GM18951 (cell line): ENCODE measurements around the gene COL24A1.

ENCODE experiments used
- POLR2A ChIP-seq: IDR thresholded peaks from 4 replicates; pipeline ENCODE4 v1.6.1; 2011; ENCODE audit warnings: mild to moderate bottlenecking; ENCODE audit not compliant: insufficient read length, insufficient read depth; ENCODE audit errors: extremely low read depth
- in situ Hi-C: fragments of 300-500 bp; cut with MboI; formaldehyde crosslinking; loops from one replicate; pipeline ENCODE4 v1.12.0; 2022; ENCODE audit warnings: low sequenced_read_pairs, mixed read lengths, inconsistent platforms; ENCODE audit not compliant: unreplicated experiment

The COL24A1 gene

GRCh38 chr1:86069757-86070145 is 86.8 kb downstream of the COL24A1 start:
- no peak for TF ChIP-seq POLR2A
- in situ Hi-C loops = no loop called here

DNA sequence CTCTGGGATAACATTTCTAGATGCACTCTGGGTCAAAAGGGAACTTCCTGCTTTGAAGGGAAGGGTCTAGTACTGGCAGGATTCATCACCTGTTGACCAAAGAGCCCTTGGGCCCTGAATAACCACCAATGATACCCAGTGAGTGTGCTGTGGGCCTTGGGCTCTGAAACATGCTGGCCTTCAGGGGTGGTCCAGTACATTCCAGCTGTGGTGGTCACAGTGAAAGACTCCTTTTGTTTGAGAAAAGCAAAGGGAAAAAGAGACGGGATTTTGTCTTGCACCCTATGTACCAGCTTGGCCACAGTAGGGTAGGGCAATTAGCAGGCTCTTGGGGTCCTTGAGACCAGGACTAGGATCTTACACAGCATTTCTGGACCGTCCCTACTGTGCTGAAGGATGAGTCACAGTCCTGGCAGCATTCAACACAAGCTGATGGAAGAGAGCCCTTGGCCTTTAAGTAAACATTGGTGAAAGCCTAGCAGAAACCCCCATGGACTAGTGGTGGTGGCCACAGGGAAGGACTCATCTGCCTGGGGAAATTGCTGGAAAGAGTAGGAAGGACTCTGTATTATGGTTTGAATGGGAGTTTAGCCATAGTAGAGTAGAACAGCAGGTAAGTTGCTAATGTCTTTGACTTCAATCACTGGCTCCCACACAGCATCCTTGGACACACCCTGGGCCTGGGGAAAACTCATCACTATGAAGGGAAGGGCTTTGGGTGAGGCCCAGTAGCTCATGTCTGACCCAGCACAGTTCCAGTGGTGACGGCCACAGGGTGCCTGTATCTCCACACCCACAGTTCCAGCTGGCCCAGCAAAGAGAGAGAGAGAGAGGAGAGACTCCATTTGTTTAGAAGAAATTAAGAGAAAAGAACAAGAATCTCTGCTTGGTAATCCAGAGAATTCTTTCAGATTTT is 87.5 kb downstream of the COL24A1 start:
- in situ Hi-C loops = no loop called here
- no peak for TF ChIP-seq POLR2A

DNA sequence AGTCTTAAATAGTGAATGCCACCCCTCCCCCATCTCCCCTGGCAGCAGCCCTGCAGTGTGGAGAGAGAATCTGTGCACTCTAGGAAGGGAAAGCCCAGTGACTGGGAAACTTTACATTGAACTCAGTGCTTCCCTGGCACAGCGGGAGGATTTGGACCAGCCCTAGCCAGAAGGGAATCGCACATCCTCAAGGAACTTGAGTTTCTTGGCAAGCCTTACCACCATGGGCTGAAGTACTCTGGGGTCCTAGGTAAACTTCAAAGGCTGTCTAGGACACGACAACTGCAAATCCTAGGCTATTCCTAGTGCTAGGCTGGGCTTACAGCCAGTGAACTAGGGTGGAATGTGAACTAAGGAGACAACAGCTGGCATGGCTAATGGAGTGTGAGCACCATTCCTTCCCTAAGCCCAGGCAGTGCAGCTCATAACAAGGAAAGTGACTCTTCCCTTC is 88.3 kb downstream of the COL24A1 start:
- TF ChIP-seq POLR2A = no peak
- in situ Hi-C loops = no loop called here

DNA sequence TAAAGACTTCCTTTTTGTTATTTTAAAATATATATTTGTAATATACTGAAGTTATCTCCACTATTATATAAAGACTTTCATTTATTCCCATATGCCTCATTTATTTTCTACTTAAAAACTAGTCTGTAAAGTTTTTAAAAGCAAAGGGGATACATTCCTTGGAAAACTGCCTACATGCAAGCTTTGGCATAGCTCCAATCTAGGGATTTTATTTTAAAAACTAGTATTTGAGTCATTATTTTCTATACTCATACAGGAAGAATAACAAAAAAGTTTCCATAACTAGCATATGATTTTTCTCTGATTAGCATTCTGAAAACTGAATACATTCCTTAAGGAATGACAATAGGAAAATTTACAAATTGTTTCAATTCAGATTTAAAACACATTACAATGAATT is 88.9 kb downstream of the COL24A1 start:
- in situ Hi-C loops = no loop called here
- TF ChIP-seq POLR2A = no peak

DNA sequence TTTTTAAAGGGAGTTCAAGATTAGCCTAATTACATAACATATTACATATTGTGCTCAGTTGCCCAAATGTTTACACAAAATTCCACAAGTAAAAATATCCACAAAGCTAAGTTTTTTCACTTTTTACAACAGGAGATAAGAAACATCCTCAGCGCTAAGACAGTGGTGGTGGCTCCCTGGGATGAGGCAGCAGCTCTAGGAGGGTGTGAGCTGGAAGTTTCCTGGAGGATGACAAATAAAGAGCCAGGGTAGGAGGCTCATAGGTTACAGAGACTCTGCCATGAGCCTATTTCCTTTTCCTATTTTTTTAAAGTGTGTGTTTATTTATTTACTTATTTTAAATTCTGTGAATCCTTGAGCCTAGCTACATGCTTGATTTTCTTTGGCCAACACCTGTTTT is 91.7 kb downstream of the COL24A1 start:
- in situ Hi-C loops = no loop called here
- no peak for TF ChIP-seq POLR2A

GRCh38 chr1:86063721-86064120 is 92.9 kb downstream of the COL24A1 start:
- no peak for TF ChIP-seq POLR2A
- in situ Hi-C loops = no loop called here

GRCh38 chr1:86062453-86062852 is 94.1 kb downstream of the COL24A1 start:
- in situ Hi-C loops = no loop called here
- no peak for TF ChIP-seq POLR2A

- in situ Hi-C loops = no loop called here
- TF ChIP-seq POLR2A = no peak
Observed at GRCh38 chr1:86061551-86061990, 95.0 kb downstream of the COL24A1 start.

DNA sequence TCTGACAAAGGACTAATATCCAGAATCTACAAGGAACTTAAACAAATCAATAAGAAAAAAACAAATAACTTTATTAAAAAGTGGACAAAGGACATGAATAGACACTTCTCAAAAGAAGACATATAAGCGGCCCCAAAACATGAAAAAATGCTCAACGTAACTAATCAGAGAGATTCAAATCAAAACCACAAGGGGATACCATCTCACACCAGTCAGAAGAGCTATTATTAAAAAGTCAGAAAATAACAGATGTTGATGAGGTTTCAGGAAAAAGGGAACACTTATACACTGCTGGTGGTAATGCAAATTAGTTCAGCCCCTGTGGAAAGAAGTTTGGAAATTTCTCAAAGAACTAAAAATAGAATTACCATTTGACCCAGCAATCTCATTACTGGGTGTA is 102.2 kb downstream of the COL24A1 start:
- in situ Hi-C loops = no loop called here

GRCh38 chr1:86052948-86053698 is 103.4 kb downstream of the COL24A1 start:
- in situ Hi-C loops = no loop called here
- TF ChIP-seq POLR2A = no peak

More for the DNA sequence above, 102.2 kb downstream of the COL24A1 start:
- no peak for TF ChIP-seq POLR2A

DNA sequence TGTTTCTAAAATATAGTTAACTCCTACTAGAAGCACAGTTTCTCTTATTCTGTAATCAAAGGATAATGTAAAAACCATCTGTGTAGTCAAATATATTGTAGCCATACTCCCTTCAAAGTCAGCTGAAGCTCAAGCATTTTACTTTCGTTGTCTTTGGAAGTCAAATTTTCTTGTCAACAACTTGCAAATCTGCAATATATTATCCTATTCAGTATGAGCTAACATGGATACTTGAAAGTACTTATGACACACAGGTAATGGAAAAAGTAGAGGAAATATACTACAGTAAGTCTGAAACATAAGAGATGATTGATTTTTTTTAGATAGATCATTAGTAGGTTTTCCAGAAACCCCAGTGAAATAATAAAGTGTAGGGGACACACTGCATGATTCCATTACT is 121.5 kb downstream of the COL24A1 start:
- in situ Hi-C loops = no loop called here
- no peak for TF ChIP-seq POLR2A

DNA sequence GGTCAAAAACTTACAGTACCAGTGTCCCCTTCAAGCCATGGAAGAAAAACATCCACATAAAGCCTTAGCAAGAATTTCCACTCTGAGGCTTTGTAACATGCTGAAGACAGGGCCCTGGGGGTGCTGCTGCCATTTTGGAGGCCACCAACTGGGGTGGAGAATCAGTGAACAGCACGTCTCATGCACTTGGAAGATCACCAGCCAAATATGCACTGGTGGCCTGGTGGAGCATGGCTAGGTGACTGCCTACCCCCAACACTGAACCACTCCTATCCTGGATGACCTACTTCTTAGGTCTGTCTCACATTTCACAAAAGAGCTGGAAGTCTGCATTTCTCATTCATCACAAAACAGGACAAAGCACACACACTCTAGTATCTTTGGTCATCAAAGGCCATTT is 126.4 kb downstream of the COL24A1 start:
- in situ Hi-C loops = no loop called here
- no peak for TF ChIP-seq POLR2A

DNA sequence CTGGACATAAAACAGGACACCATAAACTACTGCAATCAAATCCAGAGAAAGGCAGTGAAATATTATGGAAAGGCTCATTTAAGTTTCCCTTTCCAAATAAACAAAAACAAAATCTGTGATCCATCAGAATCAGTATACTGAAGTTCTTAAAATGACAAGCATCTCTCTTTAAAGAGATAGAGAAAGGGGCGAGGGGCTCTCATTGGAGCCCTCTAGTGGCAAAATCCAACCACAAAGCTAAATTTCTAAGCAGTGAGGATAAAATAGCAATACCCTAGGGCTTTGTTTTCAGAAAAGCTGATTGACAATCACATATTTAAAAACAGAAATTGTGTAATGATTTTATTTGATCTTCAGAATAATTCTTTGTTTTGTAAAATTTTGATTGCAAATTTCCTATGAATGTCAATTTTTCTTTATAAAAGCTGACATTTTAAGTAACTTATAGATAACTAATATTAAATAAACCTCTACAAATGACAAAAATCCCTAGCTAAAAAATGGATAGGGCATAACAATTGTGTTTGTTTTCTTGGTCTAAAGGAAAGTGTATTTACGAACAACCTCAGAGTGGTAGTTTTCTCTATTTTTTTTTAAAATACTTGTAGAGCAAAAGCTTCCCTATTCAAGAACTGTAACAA is 138.2 kb downstream of the COL24A1 start:
- no peak for TF ChIP-seq POLR2A
- in situ Hi-C loops = no loop called here

GRCh38 chr1:86016076-86016759 is 140.4 kb downstream of the COL24A1 start:
- in situ Hi-C loops = no loop called here
- no peak for TF ChIP-seq POLR2A
